ENCODE results near the gene LRRC73.
"Not testable (repeated sequence)": the region's sequence is repeated elsewhere in the genome, so short reads cannot be mapped to it uniquely, and the experiment has no call there.

LRRC73 gene

GRCh38 chr6:43509984-43510826 lies at the start of gene LRRC73:
Gene LRRC73 (minus strand): TSS chr6:43510346. CDS start chr6:43509785, 561 bp downstream.
- peak; percentile 95 for DNase-seq

GRCh38 chr6:43559328-43559727 lies 49.2 kb upstream of the LRRC73 start:
- no peak for DNase-seq

DNA sequence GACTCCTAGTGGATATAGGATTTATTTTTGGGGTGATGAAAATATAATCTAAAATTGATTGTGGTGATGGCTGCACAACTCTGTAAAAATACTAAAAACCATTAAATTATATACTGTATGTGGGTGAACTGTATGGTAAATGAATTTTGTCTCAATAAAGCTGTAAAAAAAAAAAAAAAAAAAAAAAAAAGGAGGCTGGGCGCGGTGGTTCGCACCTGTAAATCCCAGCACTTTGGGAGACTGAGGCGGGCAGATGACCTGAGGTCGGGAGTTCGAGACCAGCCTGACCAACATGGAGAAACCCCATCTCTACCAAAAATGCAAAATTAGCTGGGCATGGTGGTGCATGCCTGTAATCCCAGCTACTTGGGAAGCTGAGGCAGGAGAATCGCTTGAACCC lies 47.5 kb upstream of the LRRC73 start:
- not testable (repeated sequence) for DNase-seq

DNA sequence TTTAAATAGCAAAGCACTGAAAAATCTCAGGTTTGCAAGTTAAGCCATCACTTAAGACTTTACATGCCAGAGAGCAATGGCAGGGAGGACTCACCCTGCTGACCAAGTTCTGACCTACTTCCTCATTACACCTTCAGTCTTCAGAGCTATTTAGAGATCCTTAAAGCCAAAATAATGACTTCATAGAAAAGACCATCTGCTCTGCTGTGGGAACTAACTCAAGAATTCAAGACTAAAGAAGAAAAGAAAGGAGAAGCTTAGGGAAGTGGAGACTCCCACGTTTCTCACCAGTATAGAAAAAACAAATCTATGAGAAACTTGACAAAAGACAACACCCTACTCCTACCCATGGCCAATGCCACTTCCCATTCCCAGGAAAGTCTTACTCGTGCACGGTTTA lies 37.1 kb upstream of the LRRC73 start:
- DNase-seq = no peak

- no peak for DNase-seq
These were observed 34.3 kb upstream of the LRRC73 start for GRCh38 chr6:43544461-43544860.

DNA sequence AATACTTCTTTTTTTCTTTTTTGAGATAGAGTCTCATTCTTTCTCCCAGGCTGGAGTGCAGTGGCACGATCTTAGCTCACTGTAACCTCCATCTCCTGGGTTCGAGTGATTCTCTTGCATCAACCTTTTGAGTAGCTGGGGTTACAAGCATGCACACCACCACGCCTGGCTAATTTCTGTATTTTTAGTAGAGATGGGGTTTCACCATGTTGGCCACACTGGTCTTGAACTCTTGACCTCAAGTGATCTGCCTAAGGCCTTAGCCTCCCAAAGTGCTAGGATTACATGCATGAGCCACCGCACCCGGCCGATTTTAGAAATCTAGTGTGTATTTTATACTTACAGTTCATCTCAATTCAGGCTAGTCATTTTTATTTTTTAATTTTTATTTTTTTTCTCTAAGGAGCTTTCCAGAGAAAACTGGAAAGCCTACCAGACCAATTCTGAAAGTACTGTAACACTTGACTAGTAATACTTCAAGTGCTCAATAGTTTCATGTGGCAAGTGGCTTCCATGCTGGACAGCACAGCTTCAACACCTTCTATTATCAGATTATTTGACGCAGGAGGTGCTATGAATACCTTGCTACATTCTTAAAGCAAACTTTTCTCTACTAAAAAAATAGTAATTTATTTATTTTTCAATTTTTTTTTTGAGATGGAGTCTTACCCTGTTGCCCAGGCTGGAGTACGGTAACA lies 31.8 kb upstream of the LRRC73 start:
- DNase-seq = no peak

DNA sequence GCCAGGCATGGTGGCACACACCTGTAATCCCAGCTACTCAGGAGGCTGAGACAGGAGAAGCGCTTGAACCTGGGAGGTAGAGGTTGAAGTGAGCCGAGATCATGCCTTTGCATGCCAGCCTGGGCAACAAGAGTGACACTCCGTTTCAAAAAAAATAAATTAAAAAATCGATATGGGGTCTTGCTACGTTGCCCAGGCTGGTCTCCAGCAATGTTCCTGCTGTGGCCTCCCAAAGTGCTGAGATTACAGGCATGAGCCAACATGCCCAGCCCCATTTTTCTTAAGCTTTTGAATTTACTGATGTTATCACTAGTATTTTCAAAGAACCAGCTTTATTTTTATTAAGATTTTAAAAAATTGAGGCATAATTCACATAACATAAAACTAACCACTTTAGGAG lies 30.4 kb upstream of the LRRC73 start:
- DNase-seq = no peak

DNA sequence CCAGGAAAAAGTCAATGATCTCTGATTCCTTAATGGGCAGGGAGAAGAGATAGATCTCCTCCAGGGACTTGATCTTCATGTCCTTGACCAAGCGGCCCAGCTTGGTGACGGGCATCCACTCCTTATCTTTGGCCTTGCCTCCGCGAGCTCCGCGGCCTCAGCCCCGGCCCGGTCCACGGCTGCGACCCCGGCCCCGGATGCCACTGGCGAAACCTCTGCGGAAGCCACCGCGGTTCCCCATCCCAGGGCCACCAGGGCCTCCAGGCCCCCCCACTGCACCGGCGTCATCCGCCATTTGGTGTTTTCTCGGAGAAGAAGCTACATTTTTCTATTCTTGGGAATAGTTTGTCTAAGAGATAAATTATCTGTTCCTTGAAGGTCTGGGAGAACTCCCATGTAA lies 29.3 kb upstream of the LRRC73 start:
- DNase-seq = not testable (repeated sequence)

DNA sequence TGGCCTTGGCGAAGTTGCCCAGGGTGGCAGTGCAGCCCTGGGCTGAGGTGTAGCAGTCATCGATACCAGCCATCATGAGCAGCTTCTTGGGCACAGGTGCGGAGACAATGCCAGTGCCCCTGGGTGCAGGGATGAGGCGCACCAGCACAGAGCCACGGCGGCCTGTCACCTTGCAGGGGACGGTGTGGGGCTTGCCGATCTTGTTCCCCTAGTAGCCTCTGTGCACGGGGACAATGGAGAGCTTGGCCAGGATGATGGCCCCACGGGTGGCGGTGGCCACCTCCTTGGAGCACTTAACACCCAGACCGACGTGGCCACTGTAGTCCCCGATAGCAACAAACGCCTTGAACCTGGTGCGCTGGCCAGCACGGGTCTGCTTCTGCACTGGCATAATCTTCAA lies 28.8 kb upstream of the LRRC73 start:
- DNase-seq = not testable (repeated sequence)

GRCh38 chr6:43532201-43532600 lies 22.1 kb upstream of the LRRC73 start:
- no peak for DNase-seq

DNA sequence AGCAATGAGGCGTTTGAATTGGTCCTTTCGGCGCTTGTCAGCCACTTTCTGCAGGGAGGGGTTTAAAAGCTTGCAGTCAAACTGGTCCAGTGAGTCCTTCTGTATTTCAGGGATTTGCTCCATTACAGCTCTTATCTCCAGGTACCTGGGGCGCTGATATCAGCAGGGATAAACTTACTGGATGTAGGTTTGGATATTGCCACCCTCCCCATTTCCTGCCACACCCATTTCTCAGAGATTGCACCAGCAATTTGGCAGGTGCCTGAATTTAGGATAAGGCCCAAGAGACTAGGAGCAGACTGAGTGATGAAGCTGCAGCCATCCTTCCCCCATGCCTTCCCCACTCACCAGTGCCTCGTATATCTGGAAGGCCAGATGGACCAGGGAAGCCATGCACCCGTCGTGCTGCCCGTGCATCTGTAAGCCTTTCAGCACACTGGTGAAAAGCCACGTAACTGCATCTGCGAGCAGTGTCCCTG lies 14.4 kb upstream of the LRRC73 start:
- no peak for DNase-seq

- DNase-seq = no peak
These were observed 13.1 kb upstream of the LRRC73 start for GRCh38 chr6:43523284-43523683.

DNA sequence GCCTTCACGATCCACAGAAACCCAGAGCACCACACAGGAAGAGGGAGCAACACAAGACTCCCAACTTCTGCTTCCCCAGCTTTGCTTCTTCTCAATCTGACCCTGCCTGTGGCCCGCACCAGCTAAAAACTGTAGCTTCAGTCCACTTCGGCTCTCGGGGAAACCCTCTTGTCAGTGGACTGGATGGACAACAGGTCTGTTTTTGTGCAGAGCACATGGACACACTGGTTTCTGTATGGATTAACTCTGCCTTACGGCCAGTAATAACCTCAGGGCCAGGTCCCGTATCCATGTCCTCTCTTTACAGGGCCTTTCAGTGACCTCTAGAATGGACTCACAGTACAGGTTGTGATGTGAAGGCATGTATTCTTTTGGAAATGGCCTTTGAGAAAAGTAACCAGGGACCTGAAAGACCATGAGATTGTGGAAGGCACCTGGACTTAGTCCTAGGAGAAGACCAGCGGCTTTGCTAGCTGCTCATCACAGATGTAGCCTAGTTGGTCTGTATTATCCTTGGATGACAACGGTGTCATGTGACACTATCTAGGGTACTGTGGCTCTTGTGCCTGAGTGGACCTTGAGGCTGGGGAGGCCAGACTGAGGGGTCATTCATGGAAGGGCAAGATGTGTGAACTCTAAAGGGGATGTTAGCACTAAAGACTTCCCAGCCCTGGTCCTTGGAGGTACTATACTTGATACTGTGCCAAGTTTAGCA lies 12.6 kb upstream of the LRRC73 start:
- no peak for DNase-seq

DNA sequence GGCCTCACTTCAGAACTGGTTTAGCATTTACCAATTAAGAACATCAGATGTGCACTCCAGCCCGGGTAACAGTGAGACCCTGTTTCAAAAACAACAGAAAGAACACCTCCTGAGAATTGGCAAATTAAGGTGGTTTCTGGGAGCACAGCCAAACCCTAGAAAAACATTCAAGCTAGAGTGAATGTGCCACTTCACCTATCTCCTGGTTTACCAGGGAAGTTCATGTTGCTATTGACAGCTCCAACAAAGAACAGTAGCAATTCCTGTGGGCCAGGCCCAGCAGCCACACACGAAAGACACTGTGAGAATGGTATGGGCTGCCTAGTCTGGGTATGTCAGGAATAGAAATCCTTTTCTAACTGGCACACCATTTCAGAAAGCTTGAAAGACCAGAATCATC lies 11.7 kb upstream of the LRRC73 start:
- DNase-seq = no peak

DNA sequence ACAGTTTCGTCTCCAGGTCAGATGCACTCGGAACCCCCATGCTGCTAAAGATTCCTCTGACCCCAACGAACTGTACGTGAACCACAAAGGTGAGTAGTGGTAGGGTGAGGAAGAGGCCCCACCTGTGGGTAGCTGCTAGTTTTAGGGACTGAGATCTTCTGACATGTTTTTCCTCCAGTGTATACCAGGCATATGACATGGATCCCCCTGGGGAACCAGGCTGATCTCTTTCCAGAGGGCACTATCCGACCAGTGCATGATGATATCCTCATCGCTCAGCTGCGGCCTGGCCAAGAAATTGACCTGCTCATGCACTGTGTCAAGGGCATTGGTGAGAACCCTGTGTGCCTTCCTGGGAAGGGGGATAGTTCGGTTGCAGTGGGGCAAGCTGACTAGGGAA lies 10.0 kb upstream of the LRRC73 start:
- no peak for DNase-seq

DNA sequence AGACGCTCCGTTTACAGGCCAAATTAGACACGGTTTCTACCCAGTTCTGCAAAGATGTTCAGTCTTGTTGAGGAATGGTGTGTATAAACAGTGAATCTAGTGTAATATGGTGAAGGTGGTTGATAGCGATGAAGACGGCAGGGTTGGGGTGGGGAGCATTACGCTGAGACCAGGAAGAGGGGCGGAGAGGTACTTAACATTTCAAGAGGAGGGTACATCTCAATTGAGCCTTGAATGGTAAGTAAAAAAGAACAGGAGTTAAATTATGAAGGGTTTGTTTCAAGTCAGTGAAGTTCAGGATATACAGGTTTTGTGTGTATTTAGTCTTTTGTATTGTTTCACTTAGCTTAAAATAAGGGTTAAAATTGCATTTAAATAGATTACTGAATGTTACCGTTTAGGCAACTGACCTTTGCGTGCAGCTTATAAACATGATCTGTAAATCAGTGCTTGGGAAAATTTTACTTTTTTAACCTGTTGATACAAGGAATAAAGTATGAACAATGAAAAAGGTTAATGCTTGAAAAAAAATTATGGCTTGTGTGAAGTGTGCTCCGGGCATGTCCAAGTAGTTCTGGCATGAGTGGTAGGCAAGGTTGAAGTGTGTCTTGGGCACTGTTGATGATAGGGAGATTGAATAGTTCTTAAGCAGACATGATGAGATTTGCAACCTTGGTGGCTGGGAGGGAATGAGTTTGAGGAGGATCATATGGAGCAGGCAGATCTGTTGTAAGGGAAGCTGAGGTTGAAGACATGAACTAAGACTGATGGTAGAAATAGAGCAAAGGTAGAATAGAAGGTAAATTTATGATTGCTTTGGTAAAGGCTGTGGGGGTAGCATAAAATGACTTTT lies 7.6 kb upstream of the LRRC73 start:
- no peak for DNase-seq

DNA sequence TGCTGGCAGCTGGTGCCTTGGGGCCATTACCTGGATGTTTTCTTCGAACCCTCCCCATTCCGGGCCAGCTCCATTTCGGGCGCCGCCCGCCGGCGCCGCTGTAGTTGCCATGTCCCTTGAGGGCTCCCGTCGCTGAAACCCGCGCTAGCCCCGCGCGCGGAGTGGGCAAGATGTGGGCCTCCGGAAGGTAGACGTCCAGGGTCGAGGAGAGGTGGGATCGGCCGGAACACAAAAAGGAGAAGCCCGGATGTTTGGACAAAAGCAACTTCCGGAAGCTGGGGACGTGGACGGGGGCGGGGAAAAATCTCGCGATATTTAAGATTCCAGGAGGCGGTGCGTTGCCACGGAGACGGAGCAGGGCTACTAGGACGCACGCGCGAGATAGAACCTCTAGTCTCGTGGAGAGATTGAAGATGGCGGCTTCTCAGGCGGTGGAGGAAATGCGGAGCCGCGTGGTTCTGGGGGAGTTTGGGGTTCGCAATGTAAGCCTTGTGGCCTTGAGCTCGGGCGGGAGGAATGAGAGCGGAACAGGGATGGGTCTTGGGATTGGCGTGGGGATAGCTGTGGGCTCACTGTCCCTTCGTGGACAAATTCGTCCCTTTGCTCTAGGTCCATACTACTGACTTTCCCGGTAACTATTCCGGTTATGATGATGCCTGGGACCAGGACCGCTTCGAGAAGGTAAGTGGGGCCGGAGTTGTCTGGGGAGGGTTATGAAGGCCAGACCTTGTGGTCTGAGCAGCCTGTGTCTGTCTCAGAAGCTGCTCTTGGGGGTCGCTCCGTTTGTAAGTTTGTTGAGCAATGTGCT lies 6.8 kb upstream of the LRRC73 start, which contains the start of the genes POLR1C and YIPF3:
POLR1C (plus strand) TSS at position 393 of the 808 bp plus-strand sequence; CDS start at position 414, 21 bp downstream.
YIPF3 (minus strand) TSS at position 230 of the 808 bp plus-strand sequence; CDS start at position 111, 119 bp downstream.
- DNase-seq = peak; percentile 98

DNA sequence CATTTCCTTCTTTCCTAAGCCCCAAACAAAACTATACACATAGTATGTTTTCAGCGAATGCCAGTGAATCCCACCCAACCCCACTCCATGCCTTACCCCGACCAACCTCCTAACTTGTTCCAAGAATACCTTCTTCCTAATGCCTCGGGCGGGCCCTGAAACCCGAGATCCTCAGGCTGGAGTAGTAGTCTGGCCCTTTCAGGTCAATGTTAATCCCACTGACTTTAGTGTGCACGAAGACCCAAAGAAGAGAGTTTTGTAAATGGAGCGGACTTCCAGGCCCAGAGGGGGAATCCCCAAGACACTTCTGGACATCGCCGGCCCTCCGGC lies 6.2 kb upstream of the LRRC73 start:
- no peak for DNase-seq

DNA sequence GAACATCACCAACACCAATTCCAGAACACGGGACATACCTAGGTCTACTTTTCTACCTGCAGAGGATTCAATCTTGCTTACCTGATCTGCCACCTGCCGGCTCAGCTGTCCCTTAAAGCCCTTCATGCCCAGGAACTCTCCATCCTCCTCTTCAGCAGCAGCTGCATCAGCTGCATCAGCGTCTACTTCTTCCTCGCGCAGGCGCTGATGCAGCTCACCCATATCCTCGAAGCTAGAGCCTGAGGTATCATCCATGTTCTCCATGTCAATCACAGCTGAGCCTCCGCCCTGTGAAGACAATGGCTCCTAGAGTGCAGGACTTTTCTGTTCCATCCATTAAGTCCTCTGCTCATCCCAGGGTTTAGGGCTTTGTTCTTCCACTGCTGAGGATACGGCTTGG lies 5.7 kb upstream of the LRRC73 start:
- no peak for DNase-seq

DNA sequence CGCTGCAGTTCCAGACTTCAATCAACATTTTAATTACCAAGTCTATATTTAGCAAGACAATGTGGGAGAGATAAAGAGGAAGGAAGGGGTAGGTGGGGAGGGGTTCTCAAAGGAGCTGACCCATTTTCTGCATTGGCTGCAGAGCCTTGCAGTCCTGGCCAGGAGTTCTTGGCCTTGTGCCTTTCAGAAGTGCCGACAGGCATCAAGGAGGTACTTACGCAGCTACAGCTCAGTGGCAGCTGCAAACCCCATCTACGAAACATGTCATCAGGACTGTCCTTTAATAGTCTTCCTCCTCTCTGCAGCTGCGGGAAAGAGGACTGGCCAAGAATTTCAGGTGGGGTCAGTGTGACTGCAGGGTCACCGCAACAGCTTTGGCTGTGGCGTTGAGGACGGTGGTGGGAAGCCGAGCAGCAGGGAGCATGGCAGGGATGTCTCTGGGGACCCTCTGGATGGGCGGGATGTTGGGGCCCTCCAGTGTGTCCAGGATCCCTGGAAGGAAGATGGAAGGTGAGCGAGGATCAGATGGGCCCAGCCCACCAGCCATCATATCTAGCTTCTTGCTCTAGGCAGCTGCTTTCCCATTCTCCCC lies 1.8 kb upstream of the LRRC73 start:
- DNase-seq = no peak

GRCh38 chr6:43510827-43511163 lies 649 bp upstream of the LRRC73 start:
- no peak for DNase-seq

Data from islet precursor cell (in vitro differentiated cells).